ENCODE results near the gene KLHL22.

- 0 out of 2 replicates have a peak, but pooled peaks have one; percentile 1 for TF ChIP-seq RAD21 (IDR thresholded peaks at IDR 0.05; ENCODE audit: low read length)
- no peak for TF ChIP-seq CTCF (conservative IDR thresholded peaks at IDR 0.05; ENCODE audit: low read depth, low read length)
- TF ChIP-seq POLR2A (IDR thresholded peaks at IDR 0.05; ENCODE audit: low read depth, low read length) = no peak
- no peak for TF ChIP-seq NFE2L2 (IDR thresholded peaks at IDR 0.05; ENCODE audit: low read depth, low read length)
These were observed 24.5 kb upstream of the KLHL22 start for GRCh38 chr22:20520093-20520511.

All from IMR-90 (cell line).